Endothelial cell (in vitro differentiated cells): ENCODE data around the gene CCDC194. TPM values are rescaled to one million over a fixed set of nuclear protein-coding genes. Genes with fewer than 3 reads are reported as not detected.
A peak's percentile ranks its signal among the peaks of the same experiment; 100 is the strongest.

Source experiments
- DNase-seq: peaks from one replicate; pipeline ENCODE4 v3.0.0; 2021; ENCODE audit warnings: low spot score
- H3K27ac Mint-ChIP-seq: one replicate; pipeline ENCODE4 v1.8.0; 2021; ENCODE audit warnings: mixed read lengths, inconsistent platforms; ENCODE audit not compliant: unreplicated experiment
- H3K27me3 Mint-ChIP-seq: one replicate; pipeline ENCODE4 v1.8.0; 2021; ENCODE audit warnings: mild to moderate bottlenecking, moderate library complexity, mixed read lengths, inconsistent platforms; ENCODE audit not compliant: unreplicated experiment
- H3K36me3 Mint-ChIP-seq: one replicate; pipeline ENCODE4 v1.8.0; 2021; ENCODE audit warnings: mild to moderate bottlenecking, low read depth, mixed read lengths, inconsistent platforms; ENCODE audit not compliant: unreplicated experiment
- H3K4me1 Mint-ChIP-seq: one replicate; pipeline ENCODE4 v1.8.0; 2021; ENCODE audit warnings: mild to moderate bottlenecking, mixed read lengths, inconsistent platforms; ENCODE audit not compliant: unreplicated experiment
- H3K4me3 Mint-ChIP-seq: one replicate; pipeline ENCODE4 v1.8.0; 2021; ENCODE audit warnings: mild to moderate bottlenecking, mixed read lengths, inconsistent platforms; ENCODE audit not compliant: unreplicated experiment
- H3K9me3 Mint-ChIP-seq: one replicate; pipeline ENCODE4 v1.8.0; 2021; ENCODE audit warnings: mixed read lengths, inconsistent platforms; ENCODE audit not compliant: unreplicated experiment
- total RNA-seq: library from RNA; stranded (reverse); fragmentation: NEBNext Ultra II Directional; extraction: Animal tissue kit (Norgen Biotek cat#: 25700); gene quantifications from one replicate; pipeline ENCODE4 v1.2.1, GENCODE V29; 2021; ENCODE audit not compliant: unreplicated experiment
- TF ChIP-seq, protein P1 (sequence below): fragments of 200-600 bp; sonication (generic); IDR thresholded peaks from one replicate; pipeline ENCODE4 v1.5.0; 2021; ENCODE audit warnings: antibody characterized with exemption; ENCODE audit not compliant: unreplicated experiment

CCDC194 gene
- total RNA-seq, 1 donor from 2014 or later, result 2.7 TPM

DNA sequence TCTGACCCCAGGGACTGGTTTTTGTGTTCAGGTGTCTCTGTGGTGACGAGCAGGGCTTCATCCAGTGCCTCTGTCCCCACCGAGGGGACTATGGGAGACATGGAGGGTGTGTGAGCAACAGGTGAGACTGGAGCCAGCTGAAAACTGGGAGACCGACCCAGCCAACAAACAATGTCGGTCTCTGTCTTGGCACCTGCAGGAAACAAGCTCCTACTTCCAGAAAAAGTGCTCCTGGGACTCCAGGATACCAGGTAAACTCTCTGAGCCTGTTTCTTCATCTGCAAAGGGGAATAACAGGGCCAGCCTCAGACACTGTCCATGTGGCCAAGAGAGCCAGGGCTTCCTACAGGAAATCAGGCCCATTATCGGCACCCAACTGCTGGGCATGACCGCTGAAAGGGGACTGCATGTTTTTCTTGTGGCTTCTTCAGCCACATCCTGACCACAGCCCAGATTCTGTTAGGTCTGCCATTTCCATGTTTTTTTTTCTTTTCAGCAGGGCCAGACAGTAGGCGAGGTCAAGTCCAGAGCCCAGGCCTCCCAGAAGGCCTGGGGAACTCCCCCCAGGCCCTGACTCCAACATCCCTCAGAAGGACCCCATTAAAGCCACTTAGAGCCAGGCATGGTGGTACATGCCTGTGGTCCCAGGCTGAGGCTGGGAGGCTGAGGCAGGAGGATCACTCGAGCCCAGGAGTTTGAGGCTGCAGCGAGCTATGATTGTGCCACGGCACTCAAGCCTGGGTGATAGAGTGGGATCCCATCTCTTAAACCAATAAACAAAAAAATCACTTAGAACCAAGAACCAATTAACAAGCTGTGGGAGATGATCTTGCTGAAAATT lies 12.3 kb upstream of the CCDC194 start:
- TF ChIP-seq, protein P1, sequence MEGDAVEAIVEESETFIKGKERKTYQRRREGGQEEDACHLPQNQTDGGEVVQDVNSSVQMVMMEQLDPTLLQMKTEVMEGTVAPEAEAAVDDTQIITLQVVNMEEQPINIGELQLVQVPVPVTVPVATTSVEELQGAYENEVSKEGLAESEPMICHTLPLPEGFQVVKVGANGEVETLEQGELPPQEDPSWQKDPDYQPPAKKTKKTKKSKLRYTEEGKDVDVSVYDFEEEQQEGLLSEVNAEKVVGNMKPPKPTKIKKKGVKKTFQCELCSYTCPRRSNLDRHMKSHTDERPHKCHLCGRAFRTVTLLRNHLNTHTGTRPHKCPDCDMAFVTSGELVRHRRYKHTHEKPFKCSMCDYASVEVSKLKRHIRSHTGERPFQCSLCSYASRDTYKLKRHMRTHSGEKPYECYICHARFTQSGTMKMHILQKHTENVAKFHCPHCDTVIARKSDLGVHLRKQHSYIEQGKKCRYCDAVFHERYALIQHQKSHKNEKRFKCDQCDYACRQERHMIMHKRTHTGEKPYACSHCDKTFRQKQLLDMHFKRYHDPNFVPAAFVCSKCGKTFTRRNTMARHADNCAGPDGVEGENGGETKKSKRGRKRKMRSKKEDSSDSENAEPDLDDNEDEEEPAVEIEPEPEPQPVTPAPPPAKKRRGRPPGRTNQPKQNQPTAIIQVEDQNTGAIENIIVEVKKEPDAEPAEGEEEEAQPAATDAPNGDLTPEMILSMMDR, result no peak
- H3K27me3 Mint-ChIP-seq, result peaks cover 4% of the 10 kb centered on the region
- no peaks in the 10 kb centered on the region for H3K9me3 Mint-ChIP-seq
- no peak overlapping the region for H3K4me3 Mint-ChIP-seq
- H3K27ac Mint-ChIP-seq, result no peak overlapping the region
- no peak for DNase-seq
- H3K36me3 Mint-ChIP-seq, result peaks cover 4% of the 10 kb centered on the region
- H3K4me1 Mint-ChIP-seq, result peaks cover 31% of the 10 kb centered on the region

DNA sequence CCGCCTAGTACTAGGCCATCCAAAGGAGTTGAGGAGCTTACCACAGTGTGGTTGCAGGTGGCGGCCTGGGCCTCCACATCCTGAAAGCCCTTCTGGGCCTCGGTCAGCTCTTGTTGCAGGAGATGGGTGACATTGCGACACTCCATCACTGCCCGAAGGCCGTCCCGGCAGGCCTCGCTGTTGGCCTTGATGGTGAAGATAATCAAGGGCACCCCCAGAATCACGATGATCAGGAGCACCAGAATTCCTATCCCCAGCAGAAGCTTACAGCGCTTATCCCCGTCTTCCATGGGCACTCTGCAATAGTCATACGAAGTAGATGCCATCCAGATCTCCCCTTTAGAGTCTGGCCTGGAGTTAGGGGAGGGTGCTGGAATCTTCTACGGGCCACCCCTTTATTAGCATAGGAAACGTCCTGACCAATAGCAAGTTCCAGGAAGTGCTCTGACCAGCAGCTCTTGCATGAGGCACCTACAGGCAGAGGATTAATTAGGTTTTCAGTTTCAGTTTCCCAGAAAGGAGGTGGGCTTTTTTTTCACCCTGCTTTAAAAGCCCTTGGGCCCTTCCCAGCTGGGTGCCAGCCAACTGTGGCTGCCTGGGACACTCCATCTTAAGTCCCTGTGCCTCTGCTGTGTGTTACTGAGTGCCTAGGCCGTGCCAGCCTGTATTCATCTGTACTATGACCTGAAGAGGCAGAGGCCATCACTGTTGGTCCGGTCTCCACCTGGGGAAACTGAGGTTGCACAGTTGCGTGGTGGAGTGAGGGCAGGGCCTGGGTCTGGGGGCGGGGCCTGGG lies 11.5 kb upstream of the CCDC194 start, which contains the start of gene BST2:
Gene BST2, minus strand, starts transcription at position 381 of the 796 bp plus-strand sequence. Its CDS starts 55 bp downstream, at position 326.
- Mint-ChIP-seq H3K4me3 (peak within 1 kb of the TSS; percentile 88), H3K27ac (peak within 1 kb of the TSS; percentile 72), H3K9me3 (no peaks in the 10 kb centered on the region), H3K27me3 (peaks cover 6% of the 10 kb centered on the region), H3K36me3 (peaks cover 4% of the 10 kb centered on the region), H3K4me1 (peaks cover 34% of the 10 kb centered on the region)
- no peak for DNase-seq
- TF ChIP-seq, protein P1, result no peak

DNA sequence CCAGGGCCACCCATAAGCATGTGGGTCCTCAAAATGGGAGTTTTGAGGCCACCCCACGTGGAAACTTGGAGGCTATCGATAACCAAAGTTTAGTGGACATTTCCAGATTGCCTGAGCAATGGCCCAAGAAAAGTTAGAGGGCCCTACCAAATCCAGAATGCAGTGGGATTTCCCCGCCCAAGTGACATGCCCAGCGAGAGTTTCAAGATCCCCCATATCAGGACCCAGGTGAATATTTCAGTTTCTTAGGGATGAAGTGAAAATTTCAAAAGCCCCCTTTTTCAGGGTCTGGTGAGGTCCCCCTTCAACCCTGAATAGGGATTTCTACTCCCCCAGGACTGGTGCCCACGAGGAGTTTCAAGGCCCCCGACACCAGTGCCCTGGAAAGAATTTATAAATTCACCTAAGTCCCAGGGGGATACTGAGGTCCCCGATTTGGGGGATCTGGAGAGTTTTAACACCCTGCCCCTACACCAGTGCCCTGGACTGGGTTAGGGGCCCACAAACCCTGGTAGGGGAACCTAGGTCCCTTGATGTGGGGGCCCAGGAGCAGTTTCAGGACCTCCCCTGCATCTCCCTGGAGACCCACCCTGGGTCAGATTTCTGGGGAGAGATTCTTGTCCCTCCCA lies 10.7 kb upstream of the CCDC194 start:
- DNase-seq, result no peak
- TF ChIP-seq, protein P1, result no peak
- H3K27me3 Mint-ChIP-seq, result peaks cover 9% of the 10 kb centered on the region
- H3K9me3 Mint-ChIP-seq, result no peaks in the 10 kb centered on the region
- peak overlapping the region; percentile 72 for H3K27ac Mint-ChIP-seq
- peaks cover 4% of the 10 kb centered on the region for H3K36me3 Mint-ChIP-seq
- peak overlapping the region; percentile 88 for H3K4me3 Mint-ChIP-seq
- peaks cover 35% of the 10 kb centered on the region for H3K4me1 Mint-ChIP-seq

DNA sequence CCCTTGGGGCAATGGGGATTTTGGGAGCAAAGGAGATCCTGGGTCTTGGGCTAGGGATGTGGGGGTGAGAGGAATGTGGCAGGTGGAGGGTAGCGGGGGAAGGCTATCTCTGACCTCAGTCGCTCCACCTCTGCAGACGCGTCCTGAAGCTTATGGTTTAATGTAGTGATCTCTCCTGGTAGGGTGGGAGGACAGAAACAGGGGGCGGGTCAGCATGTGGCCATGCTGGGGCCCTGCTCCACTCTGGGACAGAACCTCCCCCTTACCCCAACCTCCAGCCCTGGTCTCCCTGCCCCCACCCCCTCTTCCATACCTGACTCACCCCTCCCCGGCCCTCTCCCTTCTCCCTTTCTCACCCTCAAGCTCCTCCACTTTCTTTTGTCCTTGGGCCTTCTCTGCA lies 10.0 kb upstream of the CCDC194 start:
- H3K27ac Mint-ChIP-seq, result peak overlapping the region; percentile 48
- peaks cover 9% of the 10 kb centered on the region for H3K27me3 Mint-ChIP-seq
- TF ChIP-seq, protein P1, result no peak
- H3K9me3 Mint-ChIP-seq, result no peaks in the 10 kb centered on the region
- H3K4me3 Mint-ChIP-seq, result peak overlapping the region; percentile 88
- no peak for DNase-seq
- peaks cover 35% of the 10 kb centered on the region for H3K4me1 Mint-ChIP-seq
- H3K36me3 Mint-ChIP-seq, result peaks cover 4% of the 10 kb centered on the region
